NCI-H1417 (cell line): ENCODE measurements around the gene SERPINB3.
"Not testable (repeated sequence)": the region's sequence is repeated elsewhere in the genome, so short reads cannot be mapped to it uniquely, and the experiment has no call there.

Experiments
- DNase-seq, 3 experiments: peaks; one replicate each; lab custom pipeline; 2025; lab: John Stamatoyannopoulos, UW

Gene SERPINB3

GRCh38 chr18:63646936-63647335, 14.8 kb downstream of the SERPINB3 start:
- no peak for DNase-seq

GRCh38 chr18:63644694-63645093, 17.0 kb downstream of the SERPINB3 start:
- not testable (repeated sequence) for DNase-seq

DNA sequence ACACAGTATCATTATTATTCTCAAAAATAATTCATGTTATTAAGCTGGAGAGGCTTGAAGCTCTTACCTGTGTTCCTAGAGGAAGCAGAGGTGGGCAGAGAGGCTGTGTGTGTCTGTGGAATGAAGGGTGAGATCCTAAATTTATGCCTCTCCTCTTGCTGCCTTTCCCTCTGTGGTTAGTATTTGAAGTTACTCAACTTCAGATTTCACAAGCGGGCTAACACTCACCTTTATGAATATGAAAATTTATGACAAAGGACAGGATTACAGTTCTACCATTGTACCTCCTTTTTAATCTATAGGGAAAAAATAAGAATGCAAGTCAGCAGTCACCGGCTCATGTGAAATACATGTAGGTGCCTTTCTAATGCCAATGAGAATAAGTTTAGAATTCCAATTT, 17.6 kb downstream of the SERPINB3 start, which contains the start of gene SERPINB4:
Gene SERPINB4 (minus strand): TSS at position 115 of the 400 bp plus-strand sequence. CDS start 679 bp downstream, outside the sequence.
- not testable (repeated sequence) for DNase-seq

GRCh38 chr18:63642668-63643356, 18.9 kb downstream of the SERPINB3 start:
- not testable (repeated sequence) for DNase-seq

DNA sequence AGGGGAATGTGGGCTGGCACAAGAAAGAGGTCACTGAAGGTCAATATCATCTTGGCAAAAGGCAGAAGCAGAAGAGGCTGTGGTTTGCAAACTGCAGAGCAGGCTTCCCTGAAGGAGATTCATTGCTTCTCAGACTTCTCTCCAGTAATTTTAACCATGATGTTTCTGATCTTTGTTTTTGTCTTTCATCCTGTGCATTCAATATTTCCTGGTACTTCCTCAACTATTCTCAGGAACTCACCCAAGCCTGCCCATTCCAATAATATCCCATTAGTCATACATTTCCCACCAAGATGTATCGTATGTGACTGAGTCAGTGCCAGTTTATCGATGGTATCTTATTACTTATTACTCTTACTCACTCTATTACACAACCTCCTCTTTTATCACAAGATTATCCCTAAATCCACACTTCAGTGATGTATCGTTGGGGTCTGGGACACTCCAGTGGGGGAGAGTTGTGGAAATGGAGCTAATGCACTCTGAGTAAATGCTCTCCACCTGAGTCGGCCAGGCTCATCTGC, 20.5 kb downstream of the SERPINB3 start:
- not testable (repeated sequence) for DNase-seq

DNA sequence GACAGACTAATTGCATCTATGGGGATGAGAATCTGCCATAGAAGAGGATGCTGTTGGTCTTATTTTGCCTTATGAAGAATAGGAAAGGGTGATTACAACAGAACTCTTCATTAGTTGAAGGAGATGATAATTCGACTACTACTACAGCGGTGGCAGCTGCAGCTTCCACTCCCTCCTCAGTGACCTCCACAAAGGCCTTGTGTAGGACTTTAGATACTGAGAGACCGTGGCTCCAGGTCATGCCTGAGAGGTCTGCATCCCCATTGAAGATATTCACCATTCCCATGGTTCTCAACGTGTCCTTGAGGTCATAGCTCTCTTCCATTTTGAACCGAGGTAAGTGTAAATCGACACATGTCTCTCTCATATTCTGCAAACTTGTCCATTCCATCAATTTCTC, 24.0 kb downstream of the SERPINB3 start:
- no peak for DNase-seq

DNA sequence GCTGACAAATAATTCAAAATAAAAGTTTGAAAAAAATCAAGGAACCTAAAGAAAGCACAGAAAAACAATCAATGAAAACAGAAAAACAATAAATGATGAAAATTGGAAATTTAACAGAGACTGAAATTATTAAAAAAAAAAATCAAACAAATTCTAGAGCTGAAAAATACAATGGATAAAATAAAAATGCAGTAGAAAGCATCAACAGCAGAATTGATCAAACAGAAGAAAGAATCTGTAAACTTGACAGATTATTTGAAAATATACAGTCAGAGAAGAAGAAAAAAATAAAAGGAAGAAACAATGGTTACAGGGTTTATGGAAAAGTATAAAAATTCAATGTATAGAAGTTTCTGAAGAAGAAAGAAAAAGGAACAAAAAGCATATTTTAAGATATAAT, 33.9 kb downstream of the SERPINB3 start:
- DNase-seq: no peak

GRCh38 chr18:63626431-63626830, 35.3 kb downstream of the SERPINB3 start:
- no peak for DNase-seq

- no peak for DNase-seq
Observed at GRCh38 chr18:63624863-63625262, 36.8 kb downstream of the SERPINB3 start.

DNA sequence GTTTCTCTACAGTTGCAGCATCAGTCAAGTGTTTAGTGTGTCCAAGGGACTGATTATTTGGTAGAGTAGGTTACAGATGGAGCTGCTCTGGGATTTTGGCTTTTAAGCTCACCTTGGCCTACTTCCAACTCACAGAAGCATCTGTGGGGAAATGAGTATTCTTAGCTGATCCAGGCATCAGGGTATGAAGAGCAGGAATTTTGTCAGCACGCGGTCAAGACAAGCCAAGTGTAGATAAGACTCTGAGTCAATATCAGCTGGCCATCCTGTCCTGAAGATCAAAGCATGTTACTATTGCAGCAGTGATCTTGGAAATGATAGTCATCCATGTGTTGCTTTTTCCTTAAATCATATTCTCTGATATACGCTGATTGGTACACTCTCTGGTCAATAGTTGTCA, 42.0 kb downstream of the SERPINB3 start:
- DNase-seq: no peak

DNA sequence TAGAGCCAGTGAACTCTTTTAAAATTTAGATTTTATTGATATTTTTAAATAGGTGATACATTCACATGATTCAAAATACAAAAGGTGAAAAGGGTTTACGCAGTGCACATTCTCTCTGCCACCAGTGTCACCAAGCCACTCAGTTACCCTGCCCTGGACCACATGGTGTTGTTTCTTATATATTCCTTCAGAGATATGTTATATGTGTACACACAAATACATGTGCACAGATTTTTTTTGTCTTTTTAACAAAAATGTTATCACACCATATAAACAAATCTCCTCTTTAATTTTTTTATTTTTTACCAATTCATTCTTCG, 43.8 kb downstream of the SERPINB3 start:
- DNase-seq: peak in 1 of 3 experiments; percentile 86

GRCh38 chr18:63617049-63617914, 44.4 kb downstream of the SERPINB3 start:
- peak; percentile 12 to 100 (median 86) for DNase-seq

GRCh38 chr18:63613420-63613819, 48.3 kb downstream of the SERPINB3 start:
- no peak for DNase-seq

DNA sequence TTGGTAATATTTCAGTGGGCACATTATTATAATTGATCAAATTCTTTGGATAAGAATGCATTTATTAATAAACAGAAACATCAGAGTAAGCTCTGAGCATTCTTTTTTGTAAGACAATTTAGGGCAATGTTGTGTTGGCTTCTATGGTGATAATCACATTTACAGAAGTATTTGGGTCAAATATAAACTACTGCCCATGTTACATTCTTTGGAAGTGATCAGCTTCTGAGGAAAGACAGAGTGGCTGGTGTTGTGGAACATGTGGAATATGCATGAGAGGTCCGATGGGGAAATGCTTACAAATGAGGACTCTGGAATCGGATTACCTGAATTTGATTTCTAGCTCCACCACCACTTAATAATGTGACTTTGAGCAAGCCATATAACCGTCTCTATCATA, 55.2 kb downstream of the SERPINB3 start:
- no peak for DNase-seq
